GM10248 (cell line): Measurements from ENCODE around the gene SAMD14.

Source experiments
- CTCF ChIA-PET: fragments of 300-600 bp; sonication (Branson Sonifier 250); formaldehyde crosslinking; extraction: SDS; loops from one replicate; lab custom pipeline; 2021; ENCODE audit warnings: antibody characterized with exemption; lab: Yijun Ruan, JAX
- POLR2A ChIA-PET: fragments of 350-650 bp; sonication (Branson Sonifier 250); formaldehyde crosslinking; extraction: SDS; loops from one replicate; lab custom pipeline; 2020; ENCODE audit warnings: antibody characterized with exemption; lab: Yijun Ruan, JAX
- DNase-seq: peaks from one replicate; pipeline ENCODE4 v3.0.0; 2012; ENCODE audit errors: extremely low spot score
- TF ChIP-seq, protein P1 (sequence below): IDR thresholded peaks from 2 replicates; pipeline ENCODE4 v1.5.1; 2012; ENCODE audit warnings: mild to moderate bottlenecking, low read depth; ENCODE audit errors: extremely low read depth, missing control alignments, control extremely low read depth

SAMD14 gene

DNA sequence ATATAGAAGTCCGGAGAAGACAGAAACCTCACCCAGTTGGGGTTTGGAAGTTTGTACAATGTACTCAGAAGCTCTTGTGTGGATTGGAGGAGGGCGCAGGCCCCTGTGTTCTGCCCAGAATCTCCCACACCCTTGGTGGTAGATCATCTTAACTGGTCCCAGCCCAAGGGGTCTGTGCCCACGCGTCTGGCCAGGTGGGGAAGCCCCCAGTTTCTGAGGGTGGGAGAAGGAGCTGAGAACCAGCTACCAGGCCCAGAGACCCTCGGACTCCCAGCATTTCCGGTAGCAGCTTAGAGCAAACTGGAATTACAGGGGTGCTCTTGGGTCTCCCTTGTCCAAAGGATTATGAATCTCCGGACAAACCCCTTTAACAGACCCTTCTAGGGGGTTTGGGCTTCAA lies 22.8 kb upstream of the SAMD14 start:
- POLR2A ChIA-PET, result no interaction called here
- no peak for DNase-seq
- CTCF ChIA-PET, result interaction anchor here (0.8 to 10.7 kb wide), 12 partner anchors 9 to 245 kb away, joined by 3 to 96 read pairs (median 5); partner anchors contain the start of genes LRRC59 and TMEM92

DNA sequence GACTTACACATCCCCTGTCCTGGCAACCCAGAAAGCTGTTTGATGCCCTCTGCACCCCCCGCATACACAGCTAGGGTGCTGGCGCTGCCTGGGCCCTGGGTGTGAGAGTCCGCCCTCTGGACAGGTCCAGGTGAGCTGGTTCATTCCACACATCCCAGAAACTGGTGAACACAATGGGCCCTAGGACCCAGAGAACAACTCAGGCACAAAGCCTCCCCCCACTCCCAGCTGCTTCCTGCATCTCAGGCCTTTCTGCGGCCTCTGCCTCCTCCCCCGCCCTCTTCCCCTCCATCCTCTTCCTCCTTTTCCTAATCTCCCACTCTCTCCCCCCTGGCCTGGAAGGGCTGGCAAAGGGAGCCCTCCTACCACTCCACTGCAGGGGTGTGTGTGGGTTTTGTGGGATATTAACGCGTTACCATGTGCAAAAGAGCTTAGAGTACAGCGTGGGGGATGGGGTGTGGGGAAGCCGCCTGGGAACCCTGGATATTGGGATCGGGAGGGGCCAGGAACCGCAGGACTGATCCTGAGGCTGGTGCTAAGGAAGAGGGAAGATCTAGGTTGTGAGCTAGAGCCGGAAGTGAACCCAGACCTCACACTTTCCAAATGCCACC lies 22.1 kb upstream of the SAMD14 start:
- POLR2A ChIA-PET, result interaction anchor here (1.0 to 1.7 kb wide), 2 partner anchors 9 kb away, joined by 3 to 4 read pairs; no protein-coding TSS in a partner anchor
- CTCF ChIA-PET, result interaction anchor here (0.8 to 10.7 kb wide), 16 partner anchors 9 to 245 kb away, joined by 3 to 96 read pairs (median 4); partner anchors contain the start of genes LRRC59 and TMEM92

More for the DNA sequence above, 22.8 kb upstream of the SAMD14 start:
- TF ChIP-seq, protein P1, sequence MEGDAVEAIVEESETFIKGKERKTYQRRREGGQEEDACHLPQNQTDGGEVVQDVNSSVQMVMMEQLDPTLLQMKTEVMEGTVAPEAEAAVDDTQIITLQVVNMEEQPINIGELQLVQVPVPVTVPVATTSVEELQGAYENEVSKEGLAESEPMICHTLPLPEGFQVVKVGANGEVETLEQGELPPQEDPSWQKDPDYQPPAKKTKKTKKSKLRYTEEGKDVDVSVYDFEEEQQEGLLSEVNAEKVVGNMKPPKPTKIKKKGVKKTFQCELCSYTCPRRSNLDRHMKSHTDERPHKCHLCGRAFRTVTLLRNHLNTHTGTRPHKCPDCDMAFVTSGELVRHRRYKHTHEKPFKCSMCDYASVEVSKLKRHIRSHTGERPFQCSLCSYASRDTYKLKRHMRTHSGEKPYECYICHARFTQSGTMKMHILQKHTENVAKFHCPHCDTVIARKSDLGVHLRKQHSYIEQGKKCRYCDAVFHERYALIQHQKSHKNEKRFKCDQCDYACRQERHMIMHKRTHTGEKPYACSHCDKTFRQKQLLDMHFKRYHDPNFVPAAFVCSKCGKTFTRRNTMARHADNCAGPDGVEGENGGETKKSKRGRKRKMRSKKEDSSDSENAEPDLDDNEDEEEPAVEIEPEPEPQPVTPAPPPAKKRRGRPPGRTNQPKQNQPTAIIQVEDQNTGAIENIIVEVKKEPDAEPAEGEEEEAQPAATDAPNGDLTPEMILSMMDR, result no peak

GRCh38 chr17:50151041-50151936 lies 21.3 kb upstream of the SAMD14 start:
- CTCF ChIA-PET, result interaction anchor here (0.9 to 10.7 kb wide), 11 partner anchors 10 to 49 kb away, joined by 3 to 96 read pairs (median 5); no protein-coding TSS in a partner anchor
- peak; percentile 94 for DNase-seq

More for the DNA sequence above, 22.1 kb upstream of the SAMD14 start:
- TF ChIP-seq, protein P1, result no peak
- peak; percentile 70 for DNase-seq

GRCh38 chr17:50150354-50151040 lies 20.5 kb upstream of the SAMD14 start, which contains the start of gene PPP1R9B:
TSS of gene PPP1R9B (minus strand) at chr17:50150677. CDS start at chr17:50150513, 164 bp downstream.
- CTCF ChIA-PET, result interaction anchor here (0.8 to 10.7 kb wide), 4 partner anchors 11 to 142 kb away, joined by 3 to 96 read pairs (median 30); no protein-coding TSS in a partner anchor
- POLR2A ChIA-PET, result interaction anchor here (1.7 kb wide), 1 partner anchor 11 kb away, joined by 4 read pairs; no protein-coding TSS in a partner anchor
- TF ChIP-seq, protein P1, result no peak
- DNase-seq, result no peak

More at GRCh38 chr17:50151041-50151936, 21.3 kb upstream of the SAMD14 start:
- TF ChIP-seq, protein P1, result peak; percentile 40
- POLR2A ChIA-PET, result interaction anchor here (1.0 to 1.7 kb wide), 2 partner anchors 8 to 10 kb away, joined by 3 to 4 read pairs; no protein-coding TSS in a partner anchor

DNA sequence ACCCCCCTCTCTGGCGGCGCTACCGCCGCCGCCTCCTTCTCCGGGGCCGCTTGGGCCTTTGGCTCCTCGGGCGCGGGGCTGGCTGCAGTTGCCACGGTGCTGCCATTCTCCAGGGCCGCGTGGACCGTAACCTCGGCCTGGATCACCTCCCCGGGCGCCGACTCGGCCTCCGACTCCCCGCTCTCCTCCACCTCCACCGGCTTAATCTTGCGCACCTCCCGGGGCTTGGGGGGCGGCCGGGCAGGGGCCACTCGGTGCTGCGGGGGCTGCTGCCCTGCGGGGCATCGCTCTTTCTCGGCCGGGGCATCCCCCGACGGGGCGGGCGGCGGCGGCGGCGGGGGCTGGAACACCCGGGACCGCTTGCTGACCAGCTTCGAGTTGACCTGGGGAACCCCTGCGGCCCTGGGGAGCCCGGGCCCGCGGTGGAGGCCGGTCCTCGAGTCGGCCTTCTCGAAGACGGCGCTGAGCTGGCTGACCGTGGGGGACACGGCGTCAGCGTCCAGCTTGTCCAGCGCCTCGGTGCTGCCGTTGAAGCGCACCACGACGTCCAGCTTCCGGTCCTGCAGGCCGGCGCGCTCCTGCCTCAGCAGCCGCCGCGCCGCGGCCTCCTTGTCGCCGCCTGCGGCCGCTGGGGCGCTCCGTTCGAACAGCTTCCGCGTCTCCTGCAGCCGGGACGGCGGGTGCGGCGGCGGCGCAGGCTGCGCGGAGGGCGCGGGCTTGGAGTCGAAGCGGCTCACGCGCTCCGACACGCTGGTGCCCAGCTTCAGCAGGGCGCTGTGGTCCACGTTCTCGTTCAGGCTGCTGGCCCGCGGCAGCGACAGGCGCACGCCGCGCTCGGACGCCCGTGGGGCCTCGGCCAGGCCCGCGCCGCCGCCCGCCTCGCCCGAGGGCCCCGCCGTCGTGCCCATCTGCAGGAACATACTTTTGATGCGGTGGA lies 19.7 kb upstream of the SAMD14 start:
- DNase-seq, result no peak
- ChIA-PET POLR2A (interaction anchor here (0.5 kb wide), 1 partner anchor 23 kb away, joined by 5 read pairs; no protein-coding TSS in a partner anchor), CTCF (interaction anchor here (0.7 to 10.7 kb wide), 7 partner anchors 10 to 143 kb away, joined by 3 to 96 read pairs (median 4); no protein-coding TSS in a partner anchor)
- TF ChIP-seq, protein P1, result no peak
